ENCODE measurements around the gene COQ8A. TPM values are rescaled to one million over a fixed set of nuclear protein-coding genes. Genes with fewer than 3 reads are reported as not detected.
A peak's percentile ranks its signal among the peaks of the same experiment; 100 is the strongest.

The COQ8A gene
- total and polyA plus RNA-seq, 7 experiments from 2014 or later: 34.1 to 83.4 (median 66.3) TPM

GRCh38 chr1:226990133-226990716 is 50.1 kb downstream of the COQ8A start:
- intact Hi-C loops (cut with micrococcal nuclease): loop anchor here in 1 of 2 donors (2.0 kb wide), 1 partner anchor 49 kb away; the partner anchor contains the start of gene COQ8A
- ChIA-PET CTCF (no interaction called here), POLR2A (interaction anchor here (0.7 to 1.0 kb wide), 2 partner anchors 50 to 260 kb away, joined by 3 read pairs; partner anchors contain the start of gene COQ8A)
- Histone ChIP-seq H3K9me3 (ENCODE audit: control insufficient read depth in 2 of 3, low read length in 3 of 3) (no peaks in the 10 kb centered on the region), H3K27me3 (ENCODE audit: control insufficient read depth in 2 of 2, insufficient read depth in 2 of 2, low read length in 2 of 2) (no peaks in the 10 kb centered on the region), H3K27ac (ENCODE audit: low read depth, low read length) (no peak overlapping the region), H3K36me3 (ENCODE audit: control insufficient read depth in 2 of 3, insufficient read depth in 3 of 3, low read length in 3 of 3) (peaks cover 0 to 21% (median 0%) of the 10 kb centered on the region in 3 experiments), H3K4me3 (ENCODE audit: low read length) (no peak overlapping the region), H3K4me1 (ENCODE audit: control insufficient read depth in 2 of 2, insufficient read depth in 2 of 2, low read length in 2 of 2) (peaks cover 0 to 4% of the 10 kb centered on the region in 2 donors)
- ATAC-seq: peak; percentile 84
- Mint-ChIP-seq H3K4me3 (peak overlapping the region in 6 of 10 donors; percentile 12 to 65 (median 40)), H3K27ac (peak overlapping the region in 8 of 9 donors; percentile 5 to 86 (median 76)), H3K4me1 (peaks cover 12 to 28% (median 16%) of the 10 kb centered on the region in 7 donors), H3K27me3 (no peaks in the 10 kb centered on the region), H3K9me3 (no peaks in the 10 kb centered on the region), H3K36me3 (peaks cover 3 to 18% (median 17%) of the 10 kb centered on the region in 5 donors)
- DNase-seq: peak in 4 of 9 donors; percentile 8 to 16 (median 12)

DNA sequence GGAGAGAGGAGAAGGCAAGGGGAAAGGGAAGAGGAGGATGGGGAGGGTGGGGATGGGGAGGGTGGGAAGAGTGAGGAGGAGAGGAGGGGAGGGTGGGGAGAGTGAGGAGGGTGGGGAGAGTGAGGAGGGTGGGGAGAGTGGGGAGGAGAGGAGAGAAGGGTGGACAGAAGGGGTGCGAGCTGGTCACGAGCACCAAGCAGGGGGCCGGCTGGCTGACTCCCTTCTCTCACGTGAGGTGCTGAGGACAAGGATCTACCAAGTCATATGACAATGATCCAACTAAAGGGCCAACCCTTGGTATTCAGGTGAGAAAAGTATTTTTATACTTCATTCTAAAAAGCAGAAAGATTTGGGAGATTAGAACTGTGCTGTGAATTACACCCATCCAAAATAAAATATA is 51.8 kb downstream of the COQ8A start:
- CTCF ChIA-PET: no interaction called here
- intact Hi-C loops (cut with micrococcal nuclease): loop anchor here in 1 of 2 donors (2.0 kb wide), 1 partner anchor 51 kb away; the partner anchor contains the start of gene COQ8A

GRCh38 chr1:226993814-226994585 is 53.9 kb downstream of the COQ8A start:
- peaks cover 11 to 18% (median 13%) of the 10 kb centered on the region in 7 donors for H3K4me1 Mint-ChIP-seq
- H3K27ac Mint-ChIP-seq: no peak overlapping the region
- POLR2A ChIA-PET: no interaction called here
- peaks cover 0 to 7% (median 0%) of the 10 kb centered on the region in 11 donors for H3K9me3 Mint-ChIP-seq
- peaks cover 0 to 4% (median 0%) of the 10 kb centered on the region in 5 donors for H3K27me3 Mint-ChIP-seq
- H3K27ac ChIP-seq (ENCODE audit: low read depth, low read length): no peak overlapping the region
- no peaks in the 10 kb centered on the region for H3K27me3 ChIP-seq (ENCODE audit: control insufficient read depth in 2 of 2, insufficient read depth in 2 of 2, low read length in 2 of 2)
- ATAC-seq (no peak), DNase-seq (no peak)
- no peaks in the 10 kb centered on the region for H3K9me3 ChIP-seq (ENCODE audit: control insufficient read depth in 2 of 3, low read length in 3 of 3)
- peaks cover 0 to 2% of the 10 kb centered on the region in 2 donors for H3K4me1 ChIP-seq (ENCODE audit: control insufficient read depth in 2 of 2, insufficient read depth in 2 of 2, low read length in 2 of 2)
- H3K36me3 ChIP-seq (ENCODE audit: control insufficient read depth in 2 of 3, insufficient read depth in 3 of 3, low read length in 3 of 3): no peaks in the 10 kb centered on the region
- intact Hi-C loops (cut with micrococcal nuclease): no loop called here
- H3K4me3 Mint-ChIP-seq: no peak overlapping the region
- CTCF ChIA-PET: no interaction called here
- H3K36me3 Mint-ChIP-seq: peaks cover 0 to 5% (median 0%) of the 10 kb centered on the region in 5 donors
- H3K4me3 ChIP-seq (ENCODE audit: low read length): no peak overlapping the region

More for the DNA sequence above, 51.8 kb downstream of the COQ8A start:
- Mint-ChIP-seq H3K27ac (no peak overlapping the region), H3K27me3 (no peaks in the 10 kb centered on the region), H3K4me1 (peaks cover 12 to 24% (median 16%) of the 10 kb centered on the region in 7 donors), H3K9me3 (no peaks in the 10 kb centered on the region), H3K36me3 (peaks cover 0 to 5% (median 2%) of the 10 kb centered on the region in 5 donors), H3K4me3 (no peak overlapping the region)
- Histone ChIP-seq H3K4me3 (ENCODE audit: low read length) (no peak overlapping the region), H3K27ac (ENCODE audit: low read depth, low read length) (no peak overlapping the region), H3K27me3 (ENCODE audit: control insufficient read depth in 2 of 2, insufficient read depth in 2 of 2, low read length in 2 of 2) (no peaks in the 10 kb centered on the region), H3K36me3 (ENCODE audit: control insufficient read depth in 2 of 3, insufficient read depth in 3 of 3, low read length in 3 of 3) (peaks cover 0 to 4% (median 0%) of the 10 kb centered on the region in 3 experiments), H3K4me1 (ENCODE audit: control insufficient read depth in 2 of 2, insufficient read depth in 2 of 2, low read length in 2 of 2) (peaks cover 0 to 4% of the 10 kb centered on the region in 2 donors), H3K9me3 (ENCODE audit: control insufficient read depth in 2 of 3, low read length in 3 of 3) (no peaks in the 10 kb centered on the region)
- POLR2A ChIA-PET: interaction anchor here (0.6 kb wide), 1 partner anchor 1547 kb away, joined by 5 read pairs; no protein-coding TSS in a partner anchor
- DNase-seq: no peak
- no peak for ATAC-seq

DNA sequence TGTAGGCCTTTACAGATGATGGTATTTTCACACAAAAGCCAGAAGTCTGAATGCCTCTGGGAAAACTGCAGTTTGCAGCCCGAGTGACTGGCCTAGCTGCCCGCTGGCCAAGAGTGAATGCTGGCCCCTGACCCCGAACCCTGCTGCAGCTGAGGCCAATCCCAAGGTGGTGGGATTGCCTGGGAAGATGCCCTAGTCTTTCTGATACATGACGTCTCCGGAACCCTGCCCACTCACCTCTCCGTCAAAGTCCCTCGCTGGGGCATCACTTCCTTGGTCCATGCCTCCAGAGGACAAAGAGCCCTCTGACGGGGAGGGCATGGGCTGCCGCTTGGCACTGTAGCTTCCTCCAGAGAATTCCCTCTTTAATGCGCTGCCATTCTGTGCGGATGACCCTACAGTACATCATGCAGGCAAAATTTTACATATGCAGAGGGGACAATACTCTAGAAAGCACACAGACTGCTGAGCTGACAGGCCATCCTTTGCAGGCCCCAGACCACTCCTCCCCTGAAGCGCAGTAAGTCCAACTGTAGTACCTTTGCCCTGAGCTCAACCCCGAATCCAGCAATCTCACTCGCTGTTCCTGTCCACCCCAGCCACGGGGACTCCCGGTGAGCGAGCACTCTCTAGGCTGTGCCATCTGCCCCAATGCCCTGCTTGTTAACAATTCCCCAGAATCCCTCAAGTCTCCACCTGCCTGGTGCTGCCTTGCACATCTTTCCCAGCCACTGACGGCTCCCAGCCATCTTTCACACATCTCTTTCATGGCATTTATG is 54.7 kb downstream of the COQ8A start:
- no peak for DNase-seq
- Mint-ChIP-seq H3K4me3 (no peak overlapping the region), H3K4me1 (peaks cover 5 to 11% (median 6%) of the 10 kb centered on the region in 7 donors), H3K9me3 (peaks cover 0 to 7% (median 0%) of the 10 kb centered on the region in 11 donors), H3K36me3 (peaks cover 0 to 5% (median 0%) of the 10 kb centered on the region in 5 donors), H3K27ac (peak overlapping the region in 1 of 9 donors; percentile 10), H3K27me3 (peaks cover 0 to 4% (median 0%) of the 10 kb centered on the region in 5 donors)
- H3K4me3 ChIP-seq (ENCODE audit: low read length): no peak overlapping the region
- no peaks in the 10 kb centered on the region for H3K27me3 ChIP-seq (ENCODE audit: control insufficient read depth in 2 of 2, insufficient read depth in 2 of 2, low read length in 2 of 2)
- ATAC-seq: no peak
- H3K27ac ChIP-seq (ENCODE audit: low read depth, low read length): no peak overlapping the region
- intact Hi-C loops (cut with micrococcal nuclease): no loop called here
- ChIA-PET POLR2A (no interaction called here), CTCF (interaction anchor here (0.6 kb wide), 1 partner anchor 63 kb away, joined by 5 read pairs; no protein-coding TSS in a partner anchor)
- H3K9me3 ChIP-seq (ENCODE audit: control insufficient read depth in 2 of 3, low read length in 3 of 3): no peaks in the 10 kb centered on the region
- no peaks in the 10 kb centered on the region for H3K36me3 ChIP-seq (ENCODE audit: control insufficient read depth in 2 of 3, insufficient read depth in 3 of 3, low read length in 3 of 3)
- no peaks in the 10 kb centered on the region for H3K4me1 ChIP-seq (ENCODE audit: control insufficient read depth in 2 of 2, insufficient read depth in 2 of 2, low read length in 2 of 2)

GRCh38 chr1:226995365-226996332 is 55.6 kb downstream of the COQ8A start:
- no peak overlapping the region for H3K27ac ChIP-seq (ENCODE audit: low read depth, low read length)
- Mint-ChIP-seq H3K27ac (peak overlapping the region in 1 of 9 donors; percentile 10), H3K36me3 (peaks cover 0 to 5% (median 0%) of the 10 kb centered on the region in 5 donors), H3K4me1 (peaks cover 0 to 2% (median 0%) of the 10 kb centered on the region in 7 donors), H3K9me3 (peaks cover 0 to 7% (median 0%) of the 10 kb centered on the region in 11 donors), H3K27me3 (peaks cover 0 to 4% (median 0%) of the 10 kb centered on the region in 5 donors), H3K4me3 (no peak overlapping the region)
- ChIA-PET CTCF (interaction anchor here (0.6 kb wide), 1 partner anchor 64 kb away, joined by 5 read pairs; no protein-coding TSS in a partner anchor), POLR2A (interaction anchor here (0.6 kb wide), 1 partner anchor 1596 kb away, joined by 7 read pairs; no protein-coding TSS in a partner anchor)
- H3K4me3 ChIP-seq (ENCODE audit: low read length): no peak overlapping the region
- H3K9me3 ChIP-seq (ENCODE audit: control insufficient read depth in 2 of 3, low read length in 3 of 3): no peaks in the 10 kb centered on the region
- DNase-seq: no peak
- no peaks in the 10 kb centered on the region for H3K4me1 ChIP-seq (ENCODE audit: control insufficient read depth in 2 of 2, insufficient read depth in 2 of 2, low read length in 2 of 2)
- H3K36me3 ChIP-seq (ENCODE audit: control insufficient read depth in 2 of 3, insufficient read depth in 3 of 3, low read length in 3 of 3): no peaks in the 10 kb centered on the region
- no peaks in the 10 kb centered on the region for H3K27me3 ChIP-seq (ENCODE audit: control insufficient read depth in 2 of 2, insufficient read depth in 2 of 2, low read length in 2 of 2)
- intact Hi-C loops (cut with micrococcal nuclease): no loop called here
- ATAC-seq: no peak
